Stimulated activated CD8-positive, alpha-beta memory T cell treated with anti-CD3 and anti-CD28 coated beads, Interleukin-15, amount 100 ng/mL, for 4 hours (primary cell): ENCODE results near the gene PSMB5.

Source experiments
- DNase-seq, 2 donors: peaks; one replicate each; pipeline ENCODE4 v3.0.0-alpha.2; 2020; ENCODE audit warnings: low read depth in 2 of 2

PSMB5 gene

GRCh38 chr14:22987291-22987690, 47.4 kb downstream of the PSMB5 start:
- DNase-seq: no peak

- peak; percentile 58 to 84 for DNase-seq
These were observed 48.1 kb downstream of the PSMB5 start for GRCh38 chr14:22986508-22987054.

- no peak for DNase-seq
These were observed 48.7 kb downstream of the PSMB5 start for GRCh38 chr14:22985894-22986507.

- no peak for DNase-seq
These were observed 49.6 kb downstream of the PSMB5 start for GRCh38 chr14:22984959-22985658.

- DNase-seq: peak; percentile 41 to 51
These were observed 52.0 kb downstream of the PSMB5 start, which contains the start of gene AJUBA for GRCh38 chr14:22982477-22983245. TSS of gene AJUBA (minus strand) at chr14:22982551. CDS start at chr14:22982266, 285 bp downstream.

GRCh38 chr14:22981876-22982476, 52.7 kb downstream of the PSMB5 start:
- DNase-seq: no peak

- DNase-seq: no peak
These were observed 53.4 kb downstream of the PSMB5 start for GRCh38 chr14:22981090-22981875.

GRCh38 chr14:22980672-22981089, 54.0 kb downstream of the PSMB5 start:
- DNase-seq: peak in 1 of 2 donors; percentile 36

- DNase-seq: no peak
These were observed 54.8 kb downstream of the PSMB5 start for GRCh38 chr14:22979748-22980392.

- no peak for DNase-seq
These were observed 55.6 kb downstream of the PSMB5 start for GRCh38 chr14:22978981-22979671.

GRCh38 chr14:22978487-22978837, 56.2 kb downstream of the PSMB5 start:
- DNase-seq: no peak

- no peak for DNase-seq
These were observed 56.8 kb downstream of the PSMB5 start for GRCh38 chr14:22977684-22978486.

GRCh38 chr14:22977434-22977683, 57.3 kb downstream of the PSMB5 start:
- DNase-seq: no peak

- DNase-seq: no peak
These were observed 57.9 kb downstream of the PSMB5 start for GRCh38 chr14:22976620-22977433.
